GM23338 (cell line): ENCODE results near the gene TMED9. TPM values are rescaled to one million over a fixed set of nuclear protein-coding genes. Genes with fewer than 3 reads are reported as not detected.
A peak's percentile ranks its signal among the peaks of the same experiment; 100 is the strongest.

Experiments used
- ATAC-seq: fragments of 200-7000 bp; cut with Tn5 transposase; 3 replicates; pipeline ENCODE4 v1.9.1; 2020
- DNase-seq: peaks from one replicate; pipeline ENCODE4 v3.0.0-alpha.2; 2015; ENCODE audit warnings: low spot score
- H2AFZ ChIP-seq: fragments of 200-600 bp; sonication (generic); 2 replicates; pipeline ENCODE4 v1.8.0; 2016; ENCODE audit warnings: antibody characterized with exemption, mild to moderate bottlenecking, moderate library complexity
- H3F3A ChIP-seq: fragments of 200-600 bp; sonication (generic); replicated peaks from 2 replicates; pipeline ENCODE4 v1.8.0; 2017; ENCODE audit warnings: antibody characterized with exemption, mixed run types, low read depth
- H3K27ac ChIP-seq: fragments of 200-600 bp; sonication (generic); 2 replicates; pipeline ENCODE4 v1.6.1; 2016; ENCODE audit warnings: low read depth
- H3K27me3 ChIP-seq: fragments of 200-600 bp; sonication (generic); 2 replicates; pipeline ENCODE4 v1.8.0; 2016; ENCODE audit warnings: mild to moderate bottlenecking, mixed run types, moderate library complexity; ENCODE audit not compliant: insufficient read depth
- H3K36me3 ChIP-seq: fragments of 200-600 bp; sonication (generic); 2 replicates; pipeline ENCODE4 v1.8.0; 2016; ENCODE audit warnings: mild to moderate bottlenecking; ENCODE audit not compliant: insufficient read depth
- H3K4me1 ChIP-seq: fragments of 200-600 bp; sonication (generic); 2 replicates; pipeline ENCODE4 v1.8.0; 2016; ENCODE audit warnings: mild to moderate bottlenecking, moderate library complexity; ENCODE audit not compliant: insufficient read depth
- H3K4me2 ChIP-seq: fragments of 200-600 bp; sonication (generic); 2 replicates; pipeline ENCODE4 v1.7.1; 2017; ENCODE audit warnings: mixed run types
- H3K4me3 ChIP-seq: fragments of 200-600 bp; sonication (generic); 2 replicates; pipeline ENCODE4 v1.6.1; 2016; ENCODE audit warnings: mixed run types
- H3K79me2 ChIP-seq: fragments of 200-600 bp; sonication (generic); replicated peaks from 2 replicates; pipeline ENCODE4 v1.8.0; 2017; ENCODE audit warnings: mild to moderate bottlenecking; ENCODE audit not compliant: insufficient read depth
- H3K9me2 ChIP-seq: fragments of 200-600 bp; sonication (generic); 2 replicates; pipeline ENCODE4 v1.8.0; 2017; ENCODE audit not compliant: insufficient read depth
- H4K20me1 ChIP-seq: fragments of 200-600 bp; sonication (generic); replicated peaks from 2 replicates; pipeline ENCODE4 v1.8.0; 2017; ENCODE audit warnings: mild to moderate bottlenecking; ENCODE audit not compliant: insufficient read depth
- H3K27ac Mint-ChIP-seq: 2 replicates; pipeline ENCODE4 v1.8.0; 2020; ENCODE audit warnings: inconsistent platforms, mild to moderate bottlenecking, moderate library complexity, mixed read lengths
- H3K27me3 Mint-ChIP-seq: 3 replicates; pipeline ENCODE4 v1.8.0; 2022; ENCODE audit warnings: low read depth, mild to moderate bottlenecking, moderate library complexity, mixed read lengths, inconsistent platforms; ENCODE audit not compliant: insufficient read depth, poor library complexity
- H3K36me3 Mint-ChIP-seq: 3 replicates; pipeline ENCODE4 v1.8.0; 2021; ENCODE audit warnings: low read depth, mild to moderate bottlenecking, inconsistent platforms, moderate library complexity, mixed read lengths
- H3K4me1 Mint-ChIP-seq: 3 replicates; pipeline ENCODE4 v1.8.0; 2020; ENCODE audit warnings: mild to moderate bottlenecking, inconsistent platforms, mixed read lengths
- H3K4me3 Mint-ChIP-seq: 3 replicates; pipeline ENCODE4 v1.8.0; 2021; ENCODE audit warnings: moderate library complexity, mild to moderate bottlenecking, inconsistent platforms, mixed read lengths
- H3K9me3 Mint-ChIP-seq: 3 replicates; pipeline ENCODE4 v1.8.0; 2020; ENCODE audit warnings: moderate library complexity, mild to moderate bottlenecking, inconsistent platforms, mixed read lengths
- ZNF114 ChIP-seq: fragments of 250-450 bp; sonication (Bioruptor Pico); IDR thresholded peaks from 2 replicates; pipeline ENCODE4 v1.5.0; 2020; ENCODE audit warnings: mild to moderate bottlenecking, moderate library complexity
- ZNF331 ChIP-seq: fragments of 250-450 bp; sonication (Bioruptor Pico); IDR thresholded peaks from 2 replicates; pipeline ENCODE4 v1.5.0; 2020; ENCODE audit warnings: low read depth, mild to moderate bottlenecking, moderate library complexity
- ZNF462 ChIP-seq: fragments of 250-450 bp; sonication (Bioruptor Pico); IDR thresholded peaks from 2 replicates; pipeline ENCODE4 v1.5.0; 2020; ENCODE audit warnings: mild to moderate bottlenecking, moderate library complexity
- polyA plus RNA-seq: library from polyadenylated mRNA; unstranded; fragments of >200 nt; fragmentation: Nextera tagmentation; extraction: Ambion mirVana; gene quantifications from 2 replicates; pipeline ENCODE4 v1.2.1, GENCODE V29; 2016
- total RNA-seq: library from RNA; depleted of rRNA; stranded (reverse); fragments of >200 nt; shearing (Covaris generic); gene quantifications from 2 replicates; pipeline ENCODE4 v1.2.3, GENCODE V29; 2014
- TF ChIP-seq, protein P1 (sequence below): IDR thresholded peaks from 2 replicates; pipeline ENCODE4 v1.6.1; 2016; ENCODE audit warnings: antibody characterized with exemption

The TMED9 gene
- total and polyA plus RNA-seq, 2 experiments from 2014 or later, result 77.2 to 130 TPM

GRCh38 chr5:177590406-177590805, 1.6 kb upstream of the TMED9 start:
- no peak overlapping the region for H3K27ac ChIP-seq
- Mint-ChIP-seq H3K27ac (no peak overlapping the region), H3K4me3 (no peak overlapping the region), H3K9me3 (no peaks in the 10 kb centered on the region), H3K4me1 (peaks cover 5% of the 10 kb centered on the region), H3K36me3 (peaks cover 31% of the 10 kb centered on the region), H3K27me3 (peaks cover 5% of the 10 kb centered on the region)
- DNase-seq (no peak), ATAC-seq (no peak)
- H3K36me3 ChIP-seq, result peaks cover 13% of the 10 kb centered on the region
- H3F3A ChIP-seq, result 0 out of 2 replicates have a peak, but pooled peaks cover 6% of the 10 kb centered on the region
- no peaks in the 10 kb centered on the region; the same call in 1 of the 2 replicates for H4K20me1 ChIP-seq
- peaks cover 11% of the 10 kb centered on the region; the same call in 1 of the 2 replicates for H3K79me2 ChIP-seq
- no peak overlapping the region for H3K4me2 ChIP-seq
- no peak overlapping the region for H3K4me3 ChIP-seq
- 0 out of 2 replicates have a peak, but pooled peaks cover 9% of the 10 kb centered on the region for H3K27me3 ChIP-seq
- H2AFZ ChIP-seq, result no peak overlapping the region
- H3K4me1 ChIP-seq, result 0 out of 2 replicates have a peak, but pooled peaks cover 4% of the 10 kb centered on the region
- TF ChIP-seq ZNF331 (CRISPR knock-in tag), result no peak
- no peaks in the 10 kb centered on the region for H3K9me2 ChIP-seq

DNA sequence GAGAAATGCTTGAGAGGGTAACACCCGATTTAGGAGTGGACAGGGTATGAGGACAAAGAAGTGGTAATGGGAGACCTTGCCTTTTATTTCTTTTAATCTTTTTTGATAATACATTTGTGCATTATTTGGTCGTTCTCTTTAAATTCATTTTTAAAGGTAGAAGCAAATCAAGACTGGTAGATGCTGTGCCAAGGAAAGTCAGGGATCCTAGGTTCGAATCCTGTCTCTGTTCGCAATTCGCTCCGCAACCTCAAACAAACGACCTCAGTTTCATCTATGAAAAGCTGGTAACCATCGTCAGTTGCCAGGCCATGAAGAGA, 353 bp upstream of the TMED9 start:
- 0 out of 2 replicates have a peak, but pooled peaks cover 4% of the 10 kb centered on the region for H3K4me1 ChIP-seq
- H3K4me3 Mint-ChIP-seq, result peak overlapping the region; percentile 94

DNA sequence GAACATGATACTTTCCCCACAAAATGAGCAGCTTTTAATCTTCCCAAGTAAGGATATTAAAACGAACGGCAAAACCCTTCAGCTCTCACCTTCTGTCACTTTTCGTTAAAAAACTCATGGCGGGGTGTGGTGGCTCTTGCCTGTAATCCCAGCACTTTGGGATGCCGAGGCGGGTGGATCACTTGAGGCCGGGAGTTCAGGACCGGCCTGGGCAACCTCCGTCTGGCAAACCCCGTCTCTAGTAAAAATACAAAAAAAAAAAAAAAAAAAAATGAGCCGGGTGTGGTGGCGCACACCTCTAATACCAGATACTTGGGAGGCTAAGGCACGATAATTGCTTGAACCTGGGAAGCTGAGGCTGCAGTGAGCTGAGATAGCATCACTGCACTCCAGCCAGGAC, 902 bp downstream of the TMED9 start:
- ATAC-seq (no peak), DNase-seq (no peak)
- Mint-ChIP-seq H3K27me3 (peaks cover 4% of the 10 kb centered on the region), H3K4me1 (peaks cover 7% of the 10 kb centered on the region), H3K4me3 (peak overlapping the region; percentile 94), H3K27ac (no peak overlapping the region), H3K9me3 (no peaks in the 10 kb centered on the region; the same call in 2 of the 3 replicates), H3K36me3 (peaks cover 44% of the 10 kb centered on the region)
- H3K27ac ChIP-seq, result no peak overlapping the region
- H3K27me3 ChIP-seq, result 0 out of 2 replicates have a peak, but pooled peaks cover 9% of the 10 kb centered on the region
- H2AFZ ChIP-seq, result no peak overlapping the region
- peaks cover 16% of the 10 kb centered on the region for H3K36me3 ChIP-seq
- H3K4me3 ChIP-seq, result peak overlapping the region; percentile 83
- H3F3A ChIP-seq, result 0 out of 2 replicates have a peak, but pooled peaks cover 10% of the 10 kb centered on the region
- peak overlapping the region; percentile 81 for H3K4me2 ChIP-seq
- no peaks in the 10 kb centered on the region for H3K9me2 ChIP-seq
- H4K20me1 ChIP-seq, result no peaks in the 10 kb centered on the region; the same call in 1 of the 2 replicates
- peaks cover 11% of the 10 kb centered on the region; the same call in 1 of the 2 replicates for H3K79me2 ChIP-seq
- H3K4me1 ChIP-seq, result 0 out of 2 replicates have a peak, but pooled peaks cover 4% of the 10 kb centered on the region
- TF ChIP-seq ZNF462 (no peak), ZNF114 (CRISPR knock-in tag) (no peak)

More for the DNA sequence above, 353 bp upstream of the TMED9 start:
- TF ChIP-seq, protein P1, sequence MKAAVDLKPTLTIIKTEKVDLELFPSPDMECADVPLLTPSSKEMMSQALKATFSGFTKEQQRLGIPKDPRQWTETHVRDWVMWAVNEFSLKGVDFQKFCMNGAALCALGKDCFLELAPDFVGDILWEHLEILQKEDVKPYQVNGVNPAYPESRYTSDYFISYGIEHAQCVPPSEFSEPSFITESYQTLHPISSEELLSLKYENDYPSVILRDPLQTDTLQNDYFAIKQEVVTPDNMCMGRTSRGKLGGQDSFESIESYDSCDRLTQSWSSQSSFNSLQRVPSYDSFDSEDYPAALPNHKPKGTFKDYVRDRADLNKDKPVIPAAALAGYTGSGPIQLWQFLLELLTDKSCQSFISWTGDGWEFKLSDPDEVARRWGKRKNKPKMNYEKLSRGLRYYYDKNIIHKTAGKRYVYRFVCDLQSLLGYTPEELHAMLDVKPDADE, result no peak
- peaks cover 42% of the 10 kb centered on the region for H3K36me3 Mint-ChIP-seq
- H3K27ac Mint-ChIP-seq, result no peak overlapping the region
- H3K27me3 Mint-ChIP-seq, result peaks cover 3% of the 10 kb centered on the region
- H3F3A ChIP-seq, result 0 out of 2 replicates have a peak, but pooled peaks cover 7% of the 10 kb centered on the region
- peaks cover 11% of the 10 kb centered on the region; the same call in 1 of the 2 replicates for H3K79me2 ChIP-seq
- peaks cover 16% of the 10 kb centered on the region for H3K36me3 ChIP-seq
- H3K9me2 ChIP-seq, result no peaks in the 10 kb centered on the region
- no peaks in the 10 kb centered on the region for H3K9me3 Mint-ChIP-seq
- DNase-seq (no peak), ATAC-seq (no peak)
- peak overlapping the region; percentile 83 for H3K4me3 ChIP-seq
- peaks cover 7% of the 10 kb centered on the region for H3K4me1 Mint-ChIP-seq
- 0 out of 2 replicates have a peak, but pooled peaks cover 9% of the 10 kb centered on the region for H3K27me3 ChIP-seq
- no peak overlapping the region for H3K27ac ChIP-seq
- peak overlapping the region; percentile 90 for H2AFZ ChIP-seq
- H4K20me1 ChIP-seq, result no peaks in the 10 kb centered on the region; the same call in 1 of the 2 replicates
- H3K4me2 ChIP-seq, result peak overlapping the region; percentile 81
